HepG2 (cell line): ENCODE measurements around the gene HEXD. TPM values are rescaled to one million over a fixed set of nuclear protein-coding genes. Genes with fewer than 3 reads are reported as not detected.

Experiments
- ATF6 ChIP-seq: sonication (generic); formaldehyde crosslinking; conservative IDR thresholded peaks from 2 replicates; pipeline ENCODE4 v1.4.0; 2020; ENCODE audit warnings: missing genetic modification reagents
- BORCS8-MEF2B ChIP-seq: sonication (generic); formaldehyde crosslinking; IDR thresholded peaks from 2 replicates; pipeline ENCODE4 v1.8.0; 2022; ENCODE audit warnings: mild to moderate bottlenecking, missing genetic modification reagents
- BRCA1 ChIP-seq: sonication (generic); formaldehyde crosslinking; IDR thresholded peaks from 2 replicates; pipeline ENCODE4 v1.4.0; 2020; ENCODE audit warnings: missing genetic modification reagents
- CCDC6 ChIP-seq: sonication (generic); formaldehyde crosslinking; IDR thresholded peaks from 2 replicates; pipeline ENCODE4 v1.8.1; 2022; ENCODE audit warnings: mild to moderate bottlenecking, missing genetic modification reagents, moderate library complexity
- CREBL2 ChIP-seq: sonication (generic); formaldehyde crosslinking; IDR thresholded peaks from 2 replicates; pipeline ENCODE4 v1.8.1; 2023; ENCODE audit warnings: missing genetic modification reagents, mild to moderate bottlenecking, borderline replicate concordance
- DDIT3 ChIP-seq: sonication (generic); formaldehyde crosslinking; IDR thresholded peaks from 2 replicates; pipeline ENCODE4 v1.4.0; 2020; ENCODE audit warnings: mild to moderate bottlenecking, missing genetic modification reagents
- HIVEP1 ChIP-seq: sonication (generic); formaldehyde crosslinking; IDR thresholded peaks from 2 replicates; pipeline ENCODE4 v1.4.0; 2020; ENCODE audit warnings: mild to moderate bottlenecking, missing genetic modification reagents
- IRF2 ChIP-seq: IDR thresholded peaks from 2 replicates; pipeline ENCODE4 v1.6.1; 2018; ENCODE audit warnings: missing genetic modification reagents, missing compliant biosample characterization
- NCOA5 ChIP-seq: sonication (generic); formaldehyde crosslinking; IDR thresholded peaks from 2 replicates; pipeline ENCODE4 v1.4.0; 2020; ENCODE audit warnings: missing genetic modification reagents
- NONO ChIP-seq, 2 experiments: fragments of 450-650 bp in 1 of 2; sonication (generic) in 1 of 2; formaldehyde crosslinking in 1 of 2; IDR thresholded peaks in 1 of 2; conservative IDR thresholded peaks in 1 of 2; 2 replicates each; pipeline versions ENCODE4 v1.6.1 to v1.8.0; 2017 to 2022; ENCODE audit warnings: mild to moderate bottlenecking in 1 of 2, missing genetic modification reagents in 1 of 2, moderate library complexity in 1 of 2
- SIX4 ChIP-seq: sonication (generic); formaldehyde crosslinking; IDR thresholded peaks from 2 replicates; pipeline ENCODE4 v1.4.0; 2020; ENCODE audit warnings: missing genetic modification reagents
- TFAP4 ChIP-seq: sonication (generic); IDR thresholded peaks from 2 replicates; pipeline ENCODE4 v1.6.1; 2016; ENCODE audit warnings: low read depth, borderline replicate concordance
- TOPORS ChIP-seq: sonication (generic); formaldehyde crosslinking; IDR thresholded peaks from 2 replicates; pipeline ENCODE4 v1.8.0; 2023; ENCODE audit warnings: mild to moderate bottlenecking, missing genetic modification reagents
- YEATS2 ChIP-seq: sonication (generic); formaldehyde crosslinking; IDR thresholded peaks from 2 replicates; pipeline ENCODE4 v1.4.0; 2020; ENCODE audit warnings: missing genetic modification reagents, borderline replicate concordance
- ZBED4 ChIP-seq: sonication (generic); formaldehyde crosslinking; IDR thresholded peaks from 2 replicates; pipeline ENCODE4 v1.4.0; 2020; ENCODE audit warnings: missing genetic modification reagents, borderline replicate concordance
- ZBTB20 ChIP-seq: sonication (generic); formaldehyde crosslinking; IDR thresholded peaks from 2 replicates; pipeline ENCODE4 v1.8.1; 2023; ENCODE audit warnings: missing genetic modification reagents, low read depth, mild to moderate bottlenecking, borderline replicate concordance
- ZNF121 ChIP-seq: sonication (generic); formaldehyde crosslinking; IDR thresholded peaks from 2 replicates; pipeline ENCODE4 v1.5.0; 2020; ENCODE audit warnings: mild to moderate bottlenecking, missing genetic modification reagents
- ZNF362 ChIP-seq: sonication (generic); formaldehyde crosslinking; IDR thresholded peaks from 2 replicates; pipeline ENCODE4 v1.4.0; 2020; ENCODE audit warnings: missing genetic modification reagents, mild to moderate bottlenecking, borderline replicate concordance
- ZNF737 ChIP-seq: sonication (generic); formaldehyde crosslinking; IDR thresholded peaks from 2 replicates; pipeline ENCODE4 v1.5.0; 2020; ENCODE audit warnings: missing genetic modification reagents, mild to moderate bottlenecking, borderline replicate concordance
- ZSCAN22 ChIP-seq: sonication (generic); formaldehyde crosslinking; IDR thresholded peaks from 2 replicates; pipeline ENCODE4 v1.4.0; 2020; ENCODE audit warnings: mild to moderate bottlenecking, missing genetic modification reagents
- polyA plus RNA-seq, 8 experiments: library from polyadenylated mRNA; depleted of rRNA in 3 of 8; stranded (reverse) in 7 of 8; unstranded in 1 of 8; fragments of >200 nt; fragmentation: Illumina TruSeq in 4 of 8; extraction: Trizol in 4 of 8; gene quantifications; 2 replicates each; pipeline versions ENCODE4 v1.2.1 to v1.2.3, GENCODE V29; 2011 to 2016; ENCODE audit warnings: low read depth in 4 of 8, missing spikeins in 1 of 8, mixed read lengths in 1 of 8; ENCODE audit not compliant: insufficient read depth in 1 of 8
- total RNA-seq, 5 experiments: library from RNA; depleted of rRNA; stranded (reverse); fragments of >200 nt; fragmentation: Illumina TruSeq; extraction: Trizol; gene quantifications; 2 replicates each; pipeline ENCODE4 v1.2.3, GENCODE V29; 2016; ENCODE audit warnings: low read depth in 1 of 5

The HEXD gene
- total and polyA plus RNA-seq, 2 of the 13 experiments (the other 11 are each of a cell fraction or from before 2014, with no cell fraction given): 22.3 to 41.8 TPM

- peak; percentile 29; the same call in 1 of the 2 replicates for TF ChIP-seq ZBED4 (CRISPR knock-in tag)
- TF ChIP-seq BRCA1 (CRISPR knock-in tag): no peak
- TF ChIP-seq CCDC6 (CRISPR knock-in tag): no peak
- peak; percentile 71 for TF ChIP-seq BORCS8-MEF2B (CRISPR knock-in tag)
- TF ChIP-seq NCOA5: peak; percentile 88; the same call in 1 of the 2 replicates
- TF ChIP-seq NONO (IDR thresholded peaks at IDR 0.05): no peak
- TF ChIP-seq NONO (CRISPR knock-in tag; conservative IDR thresholded peaks at IDR 0.05): no peak
- TF ChIP-seq TOPORS (CRISPR knock-in tag): peak; percentile 59; the same call in 1 of the 2 replicates
- no peak for TF ChIP-seq ZNF362 (CRISPR knock-in tag)
- TF ChIP-seq ATF6 (CRISPR knock-in tag): no peak
- no peak for TF ChIP-seq DDIT3 (CRISPR knock-in tag)
- no peak for TF ChIP-seq ZSCAN22
- TF ChIP-seq ZNF737 (CRISPR knock-in tag): no peak
- TF ChIP-seq CREBL2: no peak
- TF ChIP-seq SIX4 (CRISPR knock-in tag): no peak
- TF ChIP-seq YEATS2 (CRISPR knock-in tag): peak; percentile 44; the same call in 1 of the 2 replicates
- peak; percentile 82; the same call in 1 of the 2 replicates for TF ChIP-seq TFAP4
- TF ChIP-seq HIVEP1 (CRISPR knock-in tag): no peak; the same call in 1 of the 2 replicates
- peak; percentile 49; the same call in 1 of the 2 replicates for TF ChIP-seq IRF2
- TF ChIP-seq ZNF121 (CRISPR knock-in tag): no peak
- TF ChIP-seq ZBTB20 (CRISPR knock-in tag): 0 out of 2 replicates have a peak, but pooled peaks have one; percentile 44
Observed at GRCh38 chr17:82388223-82388921, 29.8 kb upstream of the HEXD start (continued).
